Esophagus squamous epithelium (tissue), 4 donors: ENCODE measurements around the gene LOXHD1.

Experiments
- CTCF ChIP-seq, 6 experiments: fragments of 450-650 bp in 4 of 6; fragments of 200-600 bp in 2 of 6; sonication (generic) in 2 of 6; IDR thresholded peaks; one replicate each; pipeline ENCODE4 v1.5.1; 2016 to 2019; ENCODE audit warnings: antibody characterized with exemption in 6 of 6, mild to moderate bottlenecking in 4 of 6, moderate library complexity in 4 of 6
- POLR2A ChIP-seq, 4 donors: fragments of 450-650 bp; IDR thresholded peaks; one replicate each; pipeline ENCODE4 v1.6.1; 2017; ENCODE audit warnings: antibody characterized with exemption in 4 of 4, mild to moderate bottlenecking in 4 of 4, moderate library complexity in 3 of 4

- no peak for TF ChIP-seq POLR2A (IDR thresholded peaks at IDR 0.05)
- no peak for TF ChIP-seq CTCF (IDR thresholded peaks at IDR 0.05)
Measured at GRCh38 chr18:46519870-46520269, 137.2 kb downstream of the LOXHD1 start.
